Kidney (tissue), 14 donors: ENCODE measurements around the gene KLHL6. TPM values are rescaled to one million over a fixed set of nuclear protein-coding genes. Genes with fewer than 3 reads are reported as not detected.

Source experiments
- DNase-seq, 5 donors: peaks; one replicate each; pipeline ENCODE4 v3.0.0-alpha.2; 2013 to 2020
- FAIRE-seq: peaks from 2 replicates; lab custom pipeline; 2012; peaks lifted over from hg19 to GRCh38; lab: Jason Lieb, UNC
- H3K27ac ChIP-seq, 2 donors: one replicate each; pipeline ENCODE4 v1.7.0; 2013; ENCODE audit warnings: low read depth in 2 of 2, low read length in 2 of 2, inconsistent platforms in 1 of 2
- H3K27me3 ChIP-seq: one replicate; pipeline ENCODE4 v1.7.1; 2013; ENCODE audit warnings: low read length, inconsistent platforms; ENCODE audit not compliant: control insufficient read depth, insufficient read depth
- H3K36me3 ChIP-seq, 3 donors: one replicate each; pipeline versions ENCODE4 v1.7.0 to v1.7.1; 2013; ENCODE audit warnings: low read length in 3 of 3, control low read depth in 1 of 3, inconsistent platforms in 1 of 3; ENCODE audit not compliant: insufficient read depth in 3 of 3, control insufficient read depth in 2 of 3
- H3K4me1 ChIP-seq, 3 donors: one replicate each; pipeline versions ENCODE4 v1.7.0 to v1.7.1; 2013; ENCODE audit warnings: low read length in 3 of 3, inconsistent platforms in 1 of 3, low read depth in 1 of 3; ENCODE audit not compliant: control insufficient read depth in 2 of 3, insufficient read depth in 2 of 3
- H3K4me3 ChIP-seq, 3 donors: one replicate each; pipeline versions ENCODE4 v1.7.0 to v1.8.1; 2013; ENCODE audit warnings: low read length in 3 of 3, control low read depth in 1 of 3, inconsistent platforms in 1 of 3
- H3K9ac ChIP-seq, 3 donors: one replicate each; pipeline versions ENCODE4 v1.7.0 to v1.7.1; 2013; ENCODE audit warnings: low read length in 3 of 3, control low read depth in 1 of 3, inconsistent platforms in 1 of 3
- H3K9me3 ChIP-seq, 3 donors: one replicate each; pipeline versions ENCODE4 v1.7.0 to v1.7.1; 2013; ENCODE audit warnings: low read length in 3 of 3, control low read depth in 1 of 3, inconsistent platforms in 1 of 3; ENCODE audit not compliant: control insufficient read depth in 2 of 3, insufficient read depth in 1 of 3
- intact Hi-C: fragments of 100-400 bp; cut with DNase I; formaldehyde crosslinking; loops from one replicate; pipeline ENCODE4 v1.11.1; 2022
- polyA plus RNA-seq: library from polyadenylated mRNA; stranded (reverse); fragments of 350-450 nt; fragmentation: Illumina TruSeq; extraction: RNeasy Lipid Tissue Mini Kit (QIAGEN cat#74804); gene quantifications from one replicate; pipeline ENCODE4 v1.2.3, GENCODE V29; 2014; ENCODE audit warnings: low read depth, low replicate concordance; ENCODE audit not compliant: insufficient read depth
- total RNA-seq: library from RNA; stranded (reverse); fragmentation: NEBNext Ultra II Directional; extraction: Animal tissue kit (Norgen Biotek cat#: 25700); gene quantifications from one replicate; pipeline ENCODE4 v1.2.1, GENCODE V29; 2021
- TF ChIP-seq, protein P1 (sequence below): IDR thresholded peaks from 3 replicates; pipeline ENCODE4 v1.5.1; 2012; ENCODE audit warnings: mild to moderate bottlenecking, moderate library complexity, borderline replicate concordance; ENCODE audit not compliant: insufficient read depth; ENCODE audit errors: extremely low read depth
- donor health status: control.
- donor health status: control.
- donor health status: control.
- donor health status: control.
- donor health status: control.
- donor health status: DM: yes; HTN: yes; CAD: no.
- donor health status: Normal renal cell carcinoma (clear cell type).

The KLHL6 gene
- total and polyA plus RNA-seq, 2 donors from 2014 or later: 0.37 to 9.8 TPM

DNA sequence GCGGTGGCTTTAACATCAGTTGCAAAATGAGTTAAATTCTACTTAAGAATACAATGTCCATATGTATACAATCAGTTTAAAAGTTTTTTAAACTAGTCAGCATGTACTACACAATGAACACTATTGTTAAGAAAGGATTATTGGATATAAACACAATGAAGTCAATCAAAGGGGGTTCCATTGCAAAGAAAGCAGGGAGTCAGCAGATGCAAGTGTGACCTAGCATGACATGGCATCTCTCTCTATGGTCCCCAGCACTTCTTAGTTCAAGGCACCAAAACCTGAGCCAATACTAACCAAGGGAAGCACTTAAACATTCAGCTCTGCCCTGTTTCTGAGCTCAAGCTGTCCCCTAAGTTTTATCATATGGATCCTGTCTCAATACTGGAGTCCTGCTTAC, 17.0 kb downstream of the KLHL6 start:
- Histone ChIP-seq H3K27ac (no peak overlapping the region), H3K36me3 (no peaks in the 10 kb centered on the region), H3K9me3 (no peaks in the 10 kb centered on the region), H3K27me3 (no peaks in the 10 kb centered on the region), H3K4me1 (peaks cover 0 to 3% (median 2%) of the 10 kb centered on the region in 3 donors), H3K4me3 (no peak overlapping the region), H3K9ac (no peak overlapping the region)
- no peak for FAIRE-seq
- intact Hi-C loops: no loop called here
- TF ChIP-seq, protein P1, sequence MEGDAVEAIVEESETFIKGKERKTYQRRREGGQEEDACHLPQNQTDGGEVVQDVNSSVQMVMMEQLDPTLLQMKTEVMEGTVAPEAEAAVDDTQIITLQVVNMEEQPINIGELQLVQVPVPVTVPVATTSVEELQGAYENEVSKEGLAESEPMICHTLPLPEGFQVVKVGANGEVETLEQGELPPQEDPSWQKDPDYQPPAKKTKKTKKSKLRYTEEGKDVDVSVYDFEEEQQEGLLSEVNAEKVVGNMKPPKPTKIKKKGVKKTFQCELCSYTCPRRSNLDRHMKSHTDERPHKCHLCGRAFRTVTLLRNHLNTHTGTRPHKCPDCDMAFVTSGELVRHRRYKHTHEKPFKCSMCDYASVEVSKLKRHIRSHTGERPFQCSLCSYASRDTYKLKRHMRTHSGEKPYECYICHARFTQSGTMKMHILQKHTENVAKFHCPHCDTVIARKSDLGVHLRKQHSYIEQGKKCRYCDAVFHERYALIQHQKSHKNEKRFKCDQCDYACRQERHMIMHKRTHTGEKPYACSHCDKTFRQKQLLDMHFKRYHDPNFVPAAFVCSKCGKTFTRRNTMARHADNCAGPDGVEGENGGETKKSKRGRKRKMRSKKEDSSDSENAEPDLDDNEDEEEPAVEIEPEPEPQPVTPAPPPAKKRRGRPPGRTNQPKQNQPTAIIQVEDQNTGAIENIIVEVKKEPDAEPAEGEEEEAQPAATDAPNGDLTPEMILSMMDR: no peak
- DNase-seq: no peak

DNA sequence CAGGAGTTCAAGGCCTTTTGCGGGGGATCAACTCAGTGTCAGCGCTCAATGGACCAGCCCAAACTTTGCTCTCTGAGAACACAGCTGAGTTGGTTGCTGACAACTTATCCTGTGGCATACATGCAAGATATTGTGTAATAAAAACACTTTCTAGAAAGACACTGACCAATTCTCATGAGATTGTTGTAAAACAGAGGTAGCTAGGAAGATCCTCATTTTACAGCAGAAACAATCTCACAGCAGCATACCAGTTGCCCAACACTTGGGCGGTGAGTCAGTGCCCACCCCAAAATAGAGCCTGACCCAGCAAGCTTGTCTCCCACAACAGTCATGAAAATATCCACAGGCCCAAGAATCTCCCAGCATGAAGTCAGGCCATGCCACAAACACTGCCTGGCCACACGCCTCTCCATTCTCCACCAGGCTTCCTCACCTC, 18.2 kb downstream of the KLHL6 start:
- Histone ChIP-seq H3K36me3 (no peaks in the 10 kb centered on the region), H3K4me1 (peaks cover 0 to 3% (median 2%) of the 10 kb centered on the region in 3 donors), H3K9ac (no peak overlapping the region), H3K9me3 (no peaks in the 10 kb centered on the region), H3K4me3 (no peak overlapping the region), H3K27me3 (no peaks in the 10 kb centered on the region), H3K27ac (no peak overlapping the region)
- intact Hi-C loops: no loop called here
- TF ChIP-seq, protein P1: no peak
- FAIRE-seq (no peak), DNase-seq (no peak)

DNA sequence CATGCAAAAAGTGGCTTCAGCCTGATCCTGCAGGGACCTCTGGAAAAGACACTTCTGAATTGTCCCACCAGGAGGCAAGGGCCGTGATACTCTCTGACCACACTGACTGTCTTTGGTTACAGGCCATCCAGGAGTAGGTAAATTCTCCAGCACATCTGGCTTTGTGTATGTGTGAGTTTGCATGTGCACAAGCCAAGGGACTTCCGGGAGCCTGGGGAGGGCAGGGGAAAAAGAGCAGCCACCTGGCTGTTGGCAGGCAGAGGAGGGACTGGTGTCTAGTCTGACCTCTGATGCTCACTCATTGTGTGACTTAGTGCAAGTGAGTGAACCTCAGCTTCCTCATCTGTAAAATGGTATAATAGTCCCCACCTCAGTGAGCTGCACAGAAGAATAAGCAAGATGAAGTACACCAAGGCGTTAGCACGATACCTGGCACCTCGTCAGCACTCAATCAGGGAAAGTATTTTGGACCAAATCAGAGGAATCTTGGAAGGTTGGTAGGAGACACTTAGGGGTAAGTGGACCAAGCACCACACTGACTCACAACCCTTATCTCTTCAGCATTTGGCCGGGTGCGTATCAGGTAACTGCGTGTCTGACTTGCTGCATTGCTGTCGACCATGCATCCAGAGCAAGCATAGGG, 19.1 kb downstream of the KLHL6 start:
- FAIRE-seq (no peak), DNase-seq (no peak)
- Histone ChIP-seq H3K27me3 (no peaks in the 10 kb centered on the region), H3K9me3 (no peaks in the 10 kb centered on the region), H3K4me3 (no peak overlapping the region), H3K27ac (no peak overlapping the region), H3K4me1 (peaks cover 0 to 3% (median 2%) of the 10 kb centered on the region in 3 donors), H3K9ac (no peak overlapping the region), H3K36me3 (no peaks in the 10 kb centered on the region)
- intact Hi-C loops: no loop called here
- TF ChIP-seq, protein P1: no peak

DNA sequence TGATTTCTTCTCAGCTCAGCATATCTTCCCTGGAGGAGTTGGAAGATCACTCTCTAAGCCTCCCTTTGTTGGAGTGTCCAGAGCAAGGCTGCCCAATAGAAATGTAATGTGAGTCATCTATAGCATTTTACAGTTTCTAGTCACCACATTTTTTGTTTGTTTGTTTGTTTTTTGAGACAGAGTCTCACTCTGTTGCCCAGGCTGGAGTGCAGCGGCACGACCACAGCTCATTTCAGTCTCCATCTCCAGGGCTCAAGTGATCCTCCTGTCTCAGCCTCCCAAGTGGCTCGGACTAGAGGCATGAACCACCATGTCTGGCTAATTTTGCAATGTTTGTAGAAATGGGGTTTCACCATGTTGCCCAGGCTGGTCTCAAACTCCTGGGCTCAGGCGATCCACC, 21.3 kb downstream of the KLHL6 start:
- no peak overlapping the region for H3K27ac ChIP-seq
- FAIRE-seq (no peak), DNase-seq (no peak)
- no peaks in the 10 kb centered on the region for H3K36me3 ChIP-seq
- intact Hi-C loops: no loop called here
- no peak overlapping the region for H3K9ac ChIP-seq
- no peaks in the 10 kb centered on the region for H3K27me3 ChIP-seq
- H3K4me1 ChIP-seq: peaks cover 0 to 3% (median 2%) of the 10 kb centered on the region in 3 donors
- TF ChIP-seq, protein P1: no peak
- no peak overlapping the region for H3K4me3 ChIP-seq
- H3K9me3 ChIP-seq: no peaks in the 10 kb centered on the region
